NCI-H128 (cell line): ENCODE measurements around the gene ZNF576.
"Not testable (repeated sequence)": the region's sequence is repeated elsewhere in the genome, so short reads cannot be mapped to it uniquely, and the experiment has no call there.

Experiments
- DNase-seq: peaks from one replicate; lab custom pipeline; 2025; ENCODE audit not compliant: unreplicated experiment; lab: John Stamatoyannopoulos, UW

Gene ZNF576

GRCh38 chr19:43575156-43575950 is 21.0 kb upstream of the ZNF576 start, which contains the start of the genes PINLYP and XRCC1:
TSS of gene PINLYP (plus strand) at chr19:43575801. CDS start at chr19:43577192, 1,391 bp downstream.
TSS of gene XRCC1 (minus strand) at chr19:43575527. CDS start at chr19:43575458, 69 bp downstream.
- DNase-seq, result peak; percentile 98

GRCh38 chr19:43575955-43576878 is 20.2 kb upstream of the ZNF576 start:
- DNase-seq, result no peak

- no peak for DNase-seq
Measured at GRCh38 chr19:43578787-43579186, 17.6 kb upstream of the ZNF576 start.

- DNase-seq, result no peak
Measured at GRCh38 chr19:43581467-43581866, 14.9 kb upstream of the ZNF576 start.

- no peak for DNase-seq
Measured at GRCh38 chr19:43582495-43582894, 13.9 kb upstream of the ZNF576 start.

- DNase-seq, result no peak
Measured at GRCh38 chr19:43584484-43584883, 11.9 kb upstream of the ZNF576 start.

- DNase-seq, result no peak
Measured at GRCh38 chr19:43586346-43586745, 10.0 kb upstream of the ZNF576 start.

- not testable (repeated sequence) for DNase-seq
Measured at GRCh38 chr19:43587029-43587428, 9.4 kb upstream of the ZNF576 start.

GRCh38 chr19:43589277-43589676 is 7.1 kb upstream of the ZNF576 start:
- no peak for DNase-seq

- DNase-seq, result no peak
Measured at GRCh38 chr19:43589678-43590077, 6.7 kb upstream of the ZNF576 start.

GRCh38 chr19:43591904-43592772 is 4.3 kb upstream of the ZNF576 start:
- DNase-seq, result no peak

GRCh38 chr19:43592800-43593350 is 3.5 kb upstream of the ZNF576 start:
- DNase-seq, result no peak

GRCh38 chr19:43594081-43594697 is 2.2 kb upstream of the ZNF576 start:
- DNase-seq, result no peak

GRCh38 chr19:43594710-43595604 is 1.4 kb upstream of the ZNF576 start:
- peak; percentile 34 for DNase-seq

- DNase-seq, result no peak
Measured at GRCh38 chr19:43595605-43595998, 793 bp upstream of the ZNF576 start.

- DNase-seq, result no peak
Measured at GRCh38 chr19:43596842-43597461, 557 bp downstream of the ZNF576 start.

GRCh38 chr19:43597876-43598275 is 1.5 kb downstream of the ZNF576 start:
- DNase-seq, result no peak

GRCh38 chr19:43598445-43599240 is 2.2 kb downstream of the ZNF576 start:
- DNase-seq, result no peak
